Stimulated activated CD4-positive, alpha-beta T cell treated with anti-CD3 and anti-CD28 coated beads, Interleukin-12 subunit alpha, Interleukin-12 subunit beta, amount 100 ng/mL, for 48 hours (primary cell): ENCODE measurements around the gene EVC.

ENCODE experiments used
- DNase-seq, 3 donors: peaks; one replicate each; pipeline ENCODE4 v3.0.0-alpha.2; 2020; ENCODE audit warnings: low read depth in 2 of 3, low spot score in 1 of 3

EVC gene

GRCh38 chr4:5754529-5754881 is 43.5 kb downstream of the EVC start:
- DNase-seq = no peak

GRCh38 chr4:5755161-5755560 is 44.2 kb downstream of the EVC start:
- DNase-seq = no peak

GRCh38 chr4:5755679-5756078 is 44.7 kb downstream of the EVC start:
- no peak for DNase-seq

GRCh38 chr4:5756271-5756670 is 45.3 kb downstream of the EVC start:
- DNase-seq = no peak

GRCh38 chr4:5757091-5757490 is 46.1 kb downstream of the EVC start:
- DNase-seq = no peak

GRCh38 chr4:5757536-5757935 is 46.5 kb downstream of the EVC start:
- no peak for DNase-seq

GRCh38 chr4:5757954-5758353 is 47.0 kb downstream of the EVC start:
- DNase-seq = no peak

- peak; percentile 14 to 49 (median 40) for DNase-seq
Observed at GRCh38 chr4:5758741-5759140, 47.7 kb downstream of the EVC start.

GRCh38 chr4:5759236-5760075 is 48.5 kb downstream of the EVC start:
- no peak for DNase-seq

- DNase-seq = no peak
Observed at GRCh38 chr4:5760246-5760645, 49.2 kb downstream of the EVC start.

- no peak for DNase-seq
Observed at GRCh38 chr4:5760936-5761480, 50.0 kb downstream of the EVC start.

GRCh38 chr4:5770051-5770450 is 59.0 kb downstream of the EVC start:
- DNase-seq = no peak

GRCh38 chr4:5772528-5773270 is 61.7 kb downstream of the EVC start:
- DNase-seq = no peak

- DNase-seq = no peak
Observed at GRCh38 chr4:5773271-5773555, 62.2 kb downstream of the EVC start.

- DNase-seq = no peak
Observed at GRCh38 chr4:5774416-5775036, 63.5 kb downstream of the EVC start.

GRCh38 chr4:5776510-5776909 is 65.5 kb downstream of the EVC start:
- DNase-seq = no peak

GRCh38 chr4:5780831-5781480 is 70.0 kb downstream of the EVC start:
- DNase-seq = no peak

GRCh38 chr4:5781691-5782090 is 70.7 kb downstream of the EVC start:
- DNase-seq = no peak

- DNase-seq = no peak
Observed at GRCh38 chr4:5782829-5783476, 72.0 kb downstream of the EVC start.

- DNase-seq = no peak
Observed at GRCh38 chr4:5783486-5783885, 72.5 kb downstream of the EVC start.

GRCh38 chr4:5784021-5784420 is 73.0 kb downstream of the EVC start:
- DNase-seq = no peak
